Skeletal muscle tissue (tissue), 4 donors: ENCODE data around the gene TENM4. TPM values are rescaled to one million over a fixed set of nuclear protein-coding genes. Genes with fewer than 3 reads are reported as not detected.

Experiments
- H3K27ac ChIP-seq: one replicate; pipeline ENCODE4 v1.7.0; 2013; ENCODE audit warnings: mild to moderate bottlenecking, low read depth, low read length, inconsistent platforms
- H3K27me3 ChIP-seq, 3 donors: one replicate each; pipeline ENCODE4 v1.7.0; 2013; ENCODE audit warnings: low read length in 3 of 3; ENCODE audit not compliant: control insufficient read depth in 3 of 3, insufficient read depth in 3 of 3
- H3K36me3 ChIP-seq, 3 donors: one replicate each; pipeline ENCODE4 v1.7.0; 2013; ENCODE audit warnings: low read length in 3 of 3; ENCODE audit not compliant: control insufficient read depth in 3 of 3, insufficient read depth in 3 of 3
- H3K4me1 ChIP-seq, 3 donors: one replicate each; pipeline ENCODE4 v1.7.0; 2013; ENCODE audit warnings: low read length in 3 of 3, mild to moderate bottlenecking in 3 of 3; ENCODE audit not compliant: control insufficient read depth in 3 of 3, insufficient read depth in 3 of 3
- H3K4me3 ChIP-seq, 3 donors: one replicate each; pipeline ENCODE4 v1.7.0; 2013; ENCODE audit warnings: low read length in 3 of 3
- H3K9ac ChIP-seq, 3 donors: one replicate each; pipeline ENCODE4 v1.7.0; 2013; ENCODE audit warnings: low read length in 3 of 3, mild to moderate bottlenecking in 3 of 3, moderate library complexity in 2 of 3, low read depth in 1 of 3
- H3K9me3 ChIP-seq, 3 donors: one replicate each; pipeline ENCODE4 v1.7.0; 2013; ENCODE audit warnings: low read length in 3 of 3; ENCODE audit not compliant: control insufficient read depth in 3 of 3
- total RNA-seq: library from RNA; depleted of rRNA; stranded (reverse); fragments of >200 nt; gene quantifications from one replicate; pipeline ENCODE4 v1.2.3, GENCODE V29; 2014
- donor health status: Osteomylitis.

The TENM4 gene
- total RNA-seq, 1 donor from 2014 or later: 18.3 TPM

GRCh38 chr11:78730267-78730824 lies 710.5 kb downstream of the TENM4 start:
- no peaks in the 10 kb centered on the region for H3K27me3 ChIP-seq
- no peaks in the 10 kb centered on the region for H3K4me1 ChIP-seq
- H3K27ac ChIP-seq: no peak overlapping the region
- no peaks in the 10 kb centered on the region for H3K9me3 ChIP-seq
- H3K36me3 ChIP-seq: no peaks in the 10 kb centered on the region
- H3K9ac ChIP-seq: no peak overlapping the region
- no peak overlapping the region for H3K4me3 ChIP-seq

GRCh38 chr11:78727816-78728215 lies 713.0 kb downstream of the TENM4 start:
- H3K36me3 ChIP-seq: no peaks in the 10 kb centered on the region
- no peaks in the 10 kb centered on the region for H3K27me3 ChIP-seq
- no peak overlapping the region for H3K4me3 ChIP-seq
- no peaks in the 10 kb centered on the region for H3K4me1 ChIP-seq
- no peak overlapping the region for H3K27ac ChIP-seq
- H3K9ac ChIP-seq: no peak overlapping the region
- no peaks in the 10 kb centered on the region for H3K9me3 ChIP-seq

- H3K36me3 ChIP-seq: no peaks in the 10 kb centered on the region
- no peaks in the 10 kb centered on the region for H3K4me1 ChIP-seq
Observed at GRCh38 chr11:78725200-78725599, 715.6 kb downstream of the TENM4 start.

DNA sequence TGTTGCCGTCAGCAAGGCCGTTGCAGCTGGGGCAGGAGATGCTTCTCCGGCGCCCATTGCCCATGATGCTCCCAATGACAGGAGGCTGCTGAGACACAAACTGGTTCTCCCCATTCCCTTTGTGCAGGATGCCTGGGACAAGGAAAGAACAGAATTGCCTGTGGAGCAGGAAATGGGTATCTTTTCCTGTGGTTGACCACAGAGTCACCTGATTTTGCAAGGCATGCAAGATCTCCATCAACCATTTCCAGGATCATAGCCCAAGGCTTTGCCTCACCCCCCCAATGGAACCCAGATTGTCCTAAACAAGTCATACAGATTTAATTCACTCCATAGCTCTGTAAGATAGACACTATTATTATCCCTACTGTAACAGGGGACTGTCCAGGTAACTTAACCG lies 718.0 kb downstream of the TENM4 start:
- H3K27ac ChIP-seq: no peak overlapping the region
- no peaks in the 10 kb centered on the region for H3K27me3 ChIP-seq
- H3K4me3 ChIP-seq: no peak overlapping the region
- no peaks in the 10 kb centered on the region for H3K9me3 ChIP-seq
- no peak overlapping the region for H3K9ac ChIP-seq
- no peaks in the 10 kb centered on the region for H3K4me1 ChIP-seq
- no peaks in the 10 kb centered on the region for H3K36me3 ChIP-seq

More at GRCh38 chr11:78725200-78725599, 715.6 kb downstream of the TENM4 start:
- Histone ChIP-seq H3K9me3 (no peaks in the 10 kb centered on the region), H3K4me3 (no peak overlapping the region), H3K27me3 (no peaks in the 10 kb centered on the region), H3K27ac (no peak overlapping the region), H3K9ac (no peak overlapping the region)

DNA sequence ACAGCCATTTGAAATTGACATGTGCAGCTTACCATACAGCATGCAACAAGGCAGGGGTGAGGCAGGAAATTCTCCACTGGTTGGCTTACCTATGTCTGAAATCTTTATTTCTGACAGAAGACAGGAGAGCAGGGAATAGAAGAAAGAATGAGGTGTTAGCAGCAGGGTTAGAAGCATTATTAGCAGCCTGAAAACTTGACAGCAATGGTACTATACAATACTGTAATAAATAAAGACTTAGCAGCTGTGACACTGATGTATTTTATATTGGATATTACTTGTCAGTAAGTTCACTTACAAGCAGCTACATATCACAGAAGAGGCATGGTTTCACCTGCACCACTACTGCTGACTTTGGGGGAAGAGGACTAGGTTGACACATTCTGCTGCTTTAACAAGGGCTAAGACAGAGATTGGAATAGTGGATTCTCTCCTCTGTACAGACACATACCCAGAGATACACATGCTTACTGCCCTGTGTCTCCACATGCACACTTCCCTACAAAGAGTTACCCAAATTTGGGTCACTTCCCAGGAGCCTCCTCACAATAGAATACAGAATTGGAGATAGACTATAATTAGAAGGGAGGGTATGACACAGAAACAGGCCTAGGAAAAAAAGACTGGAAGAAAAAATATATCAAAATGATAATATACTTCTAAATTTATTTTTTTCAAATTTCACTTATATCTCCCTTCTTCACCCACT lies 720.4 kb downstream of the TENM4 start:
- H3K9me3 ChIP-seq: no peaks in the 10 kb centered on the region
- no peak overlapping the region for H3K4me3 ChIP-seq
- H3K27ac ChIP-seq: no peak overlapping the region
- no peak overlapping the region for H3K9ac ChIP-seq
- no peaks in the 10 kb centered on the region for H3K36me3 ChIP-seq
- H3K4me1 ChIP-seq: no peaks in the 10 kb centered on the region
- H3K27me3 ChIP-seq: no peaks in the 10 kb centered on the region

- Histone ChIP-seq H3K4me1 (no peaks in the 10 kb centered on the region), H3K27me3 (peaks cover 0 to 3% (median 0%) of the 10 kb centered on the region in 3 donors), H3K9ac (no peak overlapping the region), H3K36me3 (no peaks in the 10 kb centered on the region), H3K9me3 (no peaks in the 10 kb centered on the region), H3K27ac (no peak overlapping the region), H3K4me3 (no peak overlapping the region)
Observed at GRCh38 chr11:78717041-78717440, 723.8 kb downstream of the TENM4 start.

GRCh38 chr11:78715639-78716311 lies 725.1 kb downstream of the TENM4 start:
- no peak overlapping the region for H3K27ac ChIP-seq
- H3K4me3 ChIP-seq: no peak overlapping the region
- H3K27me3 ChIP-seq: peaks cover 0 to 3% (median 2%) of the 10 kb centered on the region in 3 donors
- no peaks in the 10 kb centered on the region for H3K9me3 ChIP-seq
- H3K36me3 ChIP-seq: no peaks in the 10 kb centered on the region
- H3K4me1 ChIP-seq: no peaks in the 10 kb centered on the region
- H3K9ac ChIP-seq: no peak overlapping the region

DNA sequence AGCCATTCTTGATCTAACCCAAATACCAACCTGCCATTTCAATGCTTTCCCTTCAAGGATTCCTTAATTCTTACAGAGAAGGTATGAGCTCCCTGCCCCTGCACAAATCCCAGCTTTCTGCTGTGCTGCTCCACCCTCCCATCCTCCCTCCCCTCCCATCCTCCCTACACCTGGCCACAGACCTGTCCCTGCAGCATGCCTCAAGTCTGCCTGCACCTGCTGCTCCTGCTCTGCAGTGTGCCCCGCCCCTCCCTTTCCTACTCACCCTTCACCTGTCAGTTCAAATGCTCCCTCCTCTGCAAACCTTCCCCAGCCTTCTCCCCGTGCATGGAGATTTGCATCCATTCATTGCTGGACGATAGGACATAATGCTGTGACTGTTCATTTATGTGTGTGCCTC lies 726.3 kb downstream of the TENM4 start:
- Histone ChIP-seq H3K9ac (no peak overlapping the region), H3K4me1 (no peaks in the 10 kb centered on the region), H3K27ac (no peak overlapping the region), H3K27me3 (peaks cover 0 to 3% (median 2%) of the 10 kb centered on the region in 3 donors), H3K4me3 (no peak overlapping the region), H3K36me3 (no peaks in the 10 kb centered on the region), H3K9me3 (no peaks in the 10 kb centered on the region)

GRCh38 chr11:78711735-78712134 lies 729.1 kb downstream of the TENM4 start:
- Histone ChIP-seq H3K27me3 (peaks cover 0 to 3% (median 2%) of the 10 kb centered on the region in 3 donors), H3K27ac (no peak overlapping the region), H3K4me3 (no peak overlapping the region), H3K36me3 (no peaks in the 10 kb centered on the region), H3K9ac (no peak overlapping the region), H3K4me1 (no peaks in the 10 kb centered on the region), H3K9me3 (no peaks in the 10 kb centered on the region)

DNA sequence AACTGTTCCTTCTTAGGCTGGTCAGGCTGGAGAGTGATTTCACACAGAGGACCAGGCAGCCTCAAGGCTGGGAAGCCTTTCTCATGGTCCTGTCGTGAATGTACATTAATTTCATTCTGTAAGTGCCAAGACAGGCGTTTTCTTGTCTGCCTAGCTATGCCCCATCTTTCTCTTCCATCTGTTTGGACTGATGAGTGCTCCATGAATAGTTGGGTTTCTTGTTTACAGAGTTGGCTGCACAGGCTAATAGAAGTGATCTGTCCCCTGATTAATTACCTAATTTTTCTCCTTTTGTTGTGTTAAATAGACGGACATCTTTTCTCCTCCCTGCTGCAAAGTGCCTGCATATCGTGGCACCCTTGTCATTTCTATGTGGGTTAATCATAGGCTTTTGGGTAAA lies 730.4 kb downstream of the TENM4 start:
- H3K9ac ChIP-seq: no peak overlapping the region
- H3K27me3 ChIP-seq: peaks cover 0 to 3% (median 2%) of the 10 kb centered on the region in 3 donors
- no peaks in the 10 kb centered on the region for H3K4me1 ChIP-seq
- no peak overlapping the region for H3K27ac ChIP-seq
- no peaks in the 10 kb centered on the region for H3K9me3 ChIP-seq
- H3K4me3 ChIP-seq: no peak overlapping the region
- no peaks in the 10 kb centered on the region for H3K36me3 ChIP-seq
